Spleen (tissue), 11 donors: ENCODE measurements around the gene DTNBP1. TPM values are rescaled to one million over a fixed set of nuclear protein-coding genes. Genes with fewer than 3 reads are reported as not detected.

Source experiments
- DNase-seq: peaks from one replicate; pipeline ENCODE4 v3.0.0-alpha.2; 2020
- H3K27ac ChIP-seq, 8 donors: fragments of 200-600 bp; sonication (generic) in 7 of 8; 1 replicate in 4 of 8; 2 replicates in 4 of 8; pipeline versions ENCODE4 v1.5.0 to v1.8.0; 2016 to 2021; ENCODE audit warnings: inconsistent platforms in 4 of 8, mild to moderate bottlenecking in 4 of 8, moderate library complexity in 1 of 8
- H3K27me3 ChIP-seq, 7 donors: fragments of 200-600 bp; sonication (generic) in 6 of 7; replicated peaks in 1 of 7; 1 replicate in 4 of 7; 2 replicates in 3 of 7; pipeline versions ENCODE4 v1.5.0 to v1.8.0; 2016 to 2021; ENCODE audit warnings: inconsistent platforms in 3 of 7, mild to moderate bottlenecking in 1 of 7
- H3K36me3 ChIP-seq, 6 donors: fragments of 200-600 bp; sonication (generic) in 5 of 6; 1 replicate in 4 of 6; 2 replicates in 2 of 6; pipeline versions ENCODE4 v1.5.0 to v1.8.0; 2016 to 2021; ENCODE audit warnings: inconsistent platforms in 2 of 6
- H3K4me1 ChIP-seq, 6 donors: fragments of 200-600 bp; sonication (generic) in 5 of 6; 1 replicate in 3 of 6; 2 replicates in 3 of 6; pipeline versions ENCODE4 v1.5.0 to v1.8.0; 2016 to 2021; ENCODE audit warnings: inconsistent platforms in 3 of 6
- H3K4me3 ChIP-seq, 8 donors: fragments of 200-600 bp; sonication (generic) in 7 of 8; 1 replicate in 4 of 8; 2 replicates in 4 of 8; pipeline versions ENCODE4 v1.5.0 to v1.8.0; 2016 to 2021; ENCODE audit warnings: inconsistent platforms in 4 of 8, mild to moderate bottlenecking in 4 of 8, moderate library complexity in 2 of 8
- H3K9me3 ChIP-seq, 8 donors: fragments of 200-600 bp; sonication (generic) in 7 of 8; 1 replicate in 4 of 8; 2 replicates in 4 of 8; pipeline versions ENCODE4 v1.5.0 to v1.8.0; 2016 to 2021; ENCODE audit warnings: inconsistent platforms in 4 of 8
- CTCF ChIP-seq, 11 experiments: fragments of 200-600 bp in 7 of 11; fragments of 450-650 bp in 4 of 11; sonication (generic) in 4 of 11; IDR thresholded peaks in 8 of 11; conservative IDR thresholded peaks in 3 of 11; 1 replicate in 7 of 11; 2 replicates in 4 of 11; pipeline versions ENCODE4 v1.4.0 to v1.8.0; 2016 to 2021; ENCODE audit warnings: antibody characterized with exemption in 11 of 11, inconsistent platforms in 4 of 11, mild to moderate bottlenecking in 1 of 11
- POLR2A ChIP-seq, 3 donors: fragments of 450-650 bp; IDR thresholded peaks; one replicate each; pipeline ENCODE4 v1.5.1; 2017; ENCODE audit warnings: antibody characterized with exemption in 3 of 3, mild to moderate bottlenecking in 1 of 3
- POLR2AphosphoS5 ChIP-seq, 3 donors: sonication (generic); formaldehyde crosslinking; IDR thresholded peaks; one replicate each; pipeline ENCODE4 v1.5.1; 2017; ENCODE audit warnings: antibody characterized with exemption in 3 of 3
- WGBS, 5 donors: extraction: QIAGEN DNeasy Blood & Tissue Kit in 3 of 5; methylation state at CpG; one replicate each; pipeline versions ENCODE4 v1.1.5 to v1.1.7; 2013 to 2018; 5-methylcytosine and 5-hydroxymethylcytosine counted together
- intact Hi-C: fragments of 100-400 bp; cut with DNase I; formaldehyde crosslinking; loops from one replicate; pipeline ENCODE4 v1.15.0; 2023; ENCODE audit warnings: low total_unique reads
- polyA plus RNA-seq, 3 donors: library from polyadenylated mRNA; stranded (reverse); fragments of 200-250 nt; gene quantifications; one replicate each; pipeline ENCODE4 v1.2.1, GENCODE V29; 2013
- total RNA-seq, 7 donors: library from RNA; depleted of rRNA in 3 of 7; stranded (reverse); fragments of >200 nt in 3 of 7; fragmentation: NEBNext Ultra II Directional in 4 of 7; extraction: Animal tissue kit (Norgen Biotek cat#: 25700) in 4 of 7; gene quantifications; one replicate each; pipeline versions ENCODE4 v1.1.0 to v1.2.1, GENCODE V29; 2016 to 2021
- donor health status: healthy with polysubstance abuse.
- donor health status: DM: no; HTN: no; CAD: no; lungs with moderate emphysema.
- donor health status: DM: no; HTN: no; CAD: no.
- donor health status: Bipolar disorder and iron deficiency.
- donor health status: healthy.
- donor health status: DM: no; HTN: no; CAD: no.
- donor health status: DM: yes; HTN: yes; CAD: no.

The DTNBP1 gene
- total and polyA plus RNA-seq, 10 donors, result 14.2 to 42.2 (median 32.3) TPM

GRCh38 chr6:15682965-15683822 is 20.4 kb upstream of the DTNBP1 start:
- Histone ChIP-seq H3K27me3 (peaks cover 0 to 69% (median 3%) of the 10 kb centered on the region in 7 donors), H3K9me3 (peaks cover 0 to 13% (median 2%) of the 10 kb centered on the region in 8 donors), H3K4me1 (no peaks in the 10 kb centered on the region), H3K4me3 (no peak overlapping the region), H3K27ac (no peak overlapping the region), H3K36me3 (no peaks in the 10 kb centered on the region)
- intact Hi-C loops, result no loop called here
- 74 to 90% (median 84%) methylated on average over 7 of the region's 7 CpGs for WGBS, 5 donors
- no peak for DNase-seq
- TF ChIP-seq POLR2A (IDR thresholded peaks at IDR 0.05) (no peak), CTCF (IDR thresholded peaks at IDR 0.05 in 8 of 11, conservative IDR thresholded peaks at IDR 0.05 in 3 of 11) (no peak), POLR2AphosphoS5 (IDR thresholded peaks at IDR 0.05) (no peak)

- Histone ChIP-seq H3K36me3 (no peaks in the 10 kb centered on the region), H3K27me3 (peaks cover 0 to 67% (median 4%) of the 10 kb centered on the region in 7 donors), H3K4me1 (no peaks in the 10 kb centered on the region), H3K27ac (no peak overlapping the region), H3K9me3 (peaks cover 0 to 13% (median 2%) of the 10 kb centered on the region in 8 donors), H3K4me3 (no peak overlapping the region)
- DNase-seq, result no peak
- TF ChIP-seq CTCF (IDR thresholded peaks at IDR 0.05 in 8 of 11, conservative IDR thresholded peaks at IDR 0.05 in 3 of 11), result no peak
- TF ChIP-seq POLR2AphosphoS5 (IDR thresholded peaks at IDR 0.05), result no peak
- no peak for TF ChIP-seq POLR2A (IDR thresholded peaks at IDR 0.05)
- WGBS, 5 donors, result 87 to 100% (median 93%) methylated on average over 1 of the region's 1 CpG
- intact Hi-C loops, result no loop called here
These were observed 19.1 kb upstream of the DTNBP1 start for GRCh38 chr6:15681946-15682345.

- intact Hi-C loops, result no loop called here
- TF ChIP-seq POLR2AphosphoS5 (IDR thresholded peaks at IDR 0.05) (no peak), POLR2A (IDR thresholded peaks at IDR 0.05) (no peak), CTCF (IDR thresholded peaks at IDR 0.05 in 8 of 11, conservative IDR thresholded peaks at IDR 0.05 in 3 of 11) (no peak)
- Histone ChIP-seq H3K27ac (no peak overlapping the region), H3K36me3 (no peaks in the 10 kb centered on the region), H3K4me1 (peaks cover 5 to 20% (median 17%) of the 10 kb centered on the region in 6 donors), H3K4me3 (no peak overlapping the region), H3K9me3 (peaks cover 0 to 12% (median 2%) of the 10 kb centered on the region in 8 donors), H3K27me3 (peaks cover 0 to 60% (median 4%) of the 10 kb centered on the region in 7 donors)
- no peak for DNase-seq
These were observed 15.7 kb upstream of the DTNBP1 start for GRCh38 chr6:15678514-15678913.

GRCh38 chr6:15677822-15678221 is 15.0 kb upstream of the DTNBP1 start:
- peaks cover 5 to 20% (median 17%) of the 10 kb centered on the region in 6 donors for H3K4me1 ChIP-seq
- H3K36me3 ChIP-seq, result no peaks in the 10 kb centered on the region
- no peak for DNase-seq
- no peak overlapping the region for H3K27ac ChIP-seq
- intact Hi-C loops, result no loop called here
- peaks cover 0 to 5% (median under 1%) of the 10 kb centered on the region in 8 donors for H3K9me3 ChIP-seq
- TF ChIP-seq CTCF (IDR thresholded peaks at IDR 0.05 in 8 of 11, conservative IDR thresholded peaks at IDR 0.05 in 3 of 11) (no peak), POLR2AphosphoS5 (IDR thresholded peaks at IDR 0.05) (no peak), POLR2A (IDR thresholded peaks at IDR 0.05) (no peak)
- peaks cover 0 to 64% (median 4%) of the 10 kb centered on the region in 7 donors for H3K27me3 ChIP-seq
- no peak overlapping the region for H3K4me3 ChIP-seq
- WGBS, 5 donors, result 89 to 95% (median 92%) methylated on average over 6 of the region's 6 CpGs
